Iris pigment epithelial cell (primary cell): Measurements from ENCODE around the gene AK2.

Experiments used
- DNase-seq: peaks from one replicate; pipeline ENCODE4 v3.0.0-alpha.2; 2011; ENCODE audit warnings: low read depth

The AK2 gene

GRCh38 chr1:33022650-33023200 is 14.0 kb downstream of the AK2 start:
- no peak for DNase-seq

GRCh38 chr1:33021567-33022431 is 14.9 kb downstream of the AK2 start:
- no peak for DNase-seq

DNA sequence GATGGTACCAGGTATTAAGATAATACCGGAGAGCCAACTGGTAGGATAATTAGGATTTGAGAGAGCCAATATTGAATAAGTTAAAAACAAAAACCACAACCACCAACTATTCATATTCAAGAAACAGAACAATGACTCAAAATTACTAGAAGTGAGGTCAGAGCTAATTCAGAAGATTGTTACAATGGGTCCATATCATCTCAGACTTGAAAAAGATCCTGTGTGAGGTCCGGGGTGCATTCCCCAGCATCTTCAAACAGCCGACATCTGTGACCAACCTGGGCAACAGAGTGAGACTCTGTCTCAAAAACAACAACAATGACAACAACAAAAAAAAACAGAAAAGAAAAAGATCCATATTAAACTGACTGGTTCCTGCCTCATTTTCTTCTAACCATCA is 18.6 kb downstream of the AK2 start:
- no peak for DNase-seq

DNA sequence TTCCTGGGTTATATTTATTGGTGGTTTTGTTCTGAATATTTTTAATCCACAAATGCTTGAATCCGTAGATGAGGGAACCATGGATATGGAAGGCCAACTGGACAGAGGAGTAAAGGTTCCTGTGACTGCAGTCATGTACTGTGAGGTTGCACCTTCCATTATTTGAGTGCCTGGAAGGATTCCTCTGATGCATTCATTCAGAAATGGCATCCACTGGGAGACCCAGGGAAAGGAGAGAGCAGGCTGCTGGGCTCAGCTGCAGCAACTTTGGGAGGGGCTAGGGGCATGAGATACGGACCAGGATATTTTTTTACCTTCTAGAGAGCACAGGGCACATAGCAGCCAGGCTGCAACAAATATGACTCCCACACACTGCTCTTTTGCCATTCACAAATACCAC is 19.5 kb downstream of the AK2 start:
- no peak for DNase-seq

GRCh38 chr1:33015216-33015615 is 21.5 kb downstream of the AK2 start:
- no peak for DNase-seq

- no peak for DNase-seq
Measured at GRCh38 chr1:33014464-33015163, 22.1 kb downstream of the AK2 start.

DNA sequence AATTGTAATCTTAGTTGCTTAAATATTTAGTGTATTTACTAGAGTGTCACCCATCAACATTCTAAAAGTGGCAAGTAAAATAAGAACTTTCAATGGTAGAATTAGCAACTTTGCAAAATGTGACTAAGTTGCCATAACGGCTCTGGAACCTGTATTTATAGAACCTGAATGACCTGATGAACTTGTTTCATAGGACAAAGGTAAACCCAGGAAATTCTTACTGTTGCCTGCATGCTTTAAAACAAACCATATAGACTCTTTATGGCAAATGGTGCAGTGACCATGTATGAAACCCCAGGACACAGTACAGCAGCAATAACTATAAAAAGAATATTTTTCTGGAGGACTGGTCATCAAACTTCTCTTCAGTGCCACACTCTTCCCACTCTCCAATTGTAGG is 22.9 kb downstream of the AK2 start:
- no peak for DNase-seq

GRCh38 chr1:33012165-33012564 is 24.5 kb downstream of the AK2 start:
- no peak for DNase-seq

DNA sequence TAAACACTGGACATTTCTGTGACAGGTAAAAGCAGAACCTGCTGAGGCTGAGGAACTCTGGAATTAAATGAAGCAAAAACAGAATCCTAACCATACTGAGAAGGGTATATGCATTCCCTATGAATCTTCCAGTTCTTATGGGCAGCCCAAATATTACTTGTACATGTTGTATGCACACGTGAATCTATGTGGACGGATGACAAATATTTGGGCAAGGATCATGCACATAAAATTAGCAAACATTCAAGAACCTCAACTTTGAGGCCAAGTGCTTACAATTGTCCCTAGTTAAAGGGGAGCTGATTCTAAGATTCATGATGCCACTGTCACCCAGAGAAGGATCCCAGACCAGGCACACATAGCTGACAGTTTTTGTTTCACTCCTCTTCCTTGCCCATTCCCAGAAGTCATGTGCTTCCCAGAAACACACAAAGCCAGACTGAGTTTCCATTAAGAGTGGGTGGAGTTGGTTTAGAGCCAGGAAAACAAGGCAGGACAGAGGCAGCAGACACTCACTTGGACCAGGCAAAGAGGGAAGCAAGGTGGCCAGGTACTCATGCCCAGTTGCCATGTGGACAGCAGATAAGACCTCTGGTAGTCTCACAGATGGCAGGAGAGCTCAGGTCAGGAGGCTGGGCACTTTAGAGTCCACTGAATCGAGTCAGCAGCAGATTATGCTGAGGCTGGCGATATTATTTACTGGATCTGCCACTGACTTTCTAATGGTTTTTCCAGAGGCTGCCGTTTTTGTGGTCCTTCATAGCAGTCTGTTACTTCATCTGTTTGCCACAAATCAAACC is 25.6 kb downstream of the AK2 start:
- DNase-seq, result no peak

DNA sequence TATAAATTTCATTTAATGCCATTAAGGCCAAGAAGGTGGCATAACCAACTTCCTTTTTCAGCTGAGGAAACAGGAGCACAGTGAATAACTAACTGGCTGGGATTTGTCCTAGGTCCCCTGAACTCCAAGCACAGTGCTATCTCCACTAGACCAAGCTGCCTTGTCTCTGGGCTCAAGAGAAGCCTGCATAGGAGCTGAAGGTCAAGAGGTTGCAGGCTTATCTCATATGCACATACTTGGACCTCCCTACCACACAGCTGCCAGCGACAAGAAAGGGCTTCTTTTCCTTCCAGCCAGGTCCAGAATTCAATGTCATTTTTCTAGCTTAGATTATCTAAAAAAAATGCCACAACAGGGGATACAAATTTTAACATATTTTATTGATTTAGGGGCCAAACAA is 27.1 kb downstream of the AK2 start:
- no peak for DNase-seq

DNA sequence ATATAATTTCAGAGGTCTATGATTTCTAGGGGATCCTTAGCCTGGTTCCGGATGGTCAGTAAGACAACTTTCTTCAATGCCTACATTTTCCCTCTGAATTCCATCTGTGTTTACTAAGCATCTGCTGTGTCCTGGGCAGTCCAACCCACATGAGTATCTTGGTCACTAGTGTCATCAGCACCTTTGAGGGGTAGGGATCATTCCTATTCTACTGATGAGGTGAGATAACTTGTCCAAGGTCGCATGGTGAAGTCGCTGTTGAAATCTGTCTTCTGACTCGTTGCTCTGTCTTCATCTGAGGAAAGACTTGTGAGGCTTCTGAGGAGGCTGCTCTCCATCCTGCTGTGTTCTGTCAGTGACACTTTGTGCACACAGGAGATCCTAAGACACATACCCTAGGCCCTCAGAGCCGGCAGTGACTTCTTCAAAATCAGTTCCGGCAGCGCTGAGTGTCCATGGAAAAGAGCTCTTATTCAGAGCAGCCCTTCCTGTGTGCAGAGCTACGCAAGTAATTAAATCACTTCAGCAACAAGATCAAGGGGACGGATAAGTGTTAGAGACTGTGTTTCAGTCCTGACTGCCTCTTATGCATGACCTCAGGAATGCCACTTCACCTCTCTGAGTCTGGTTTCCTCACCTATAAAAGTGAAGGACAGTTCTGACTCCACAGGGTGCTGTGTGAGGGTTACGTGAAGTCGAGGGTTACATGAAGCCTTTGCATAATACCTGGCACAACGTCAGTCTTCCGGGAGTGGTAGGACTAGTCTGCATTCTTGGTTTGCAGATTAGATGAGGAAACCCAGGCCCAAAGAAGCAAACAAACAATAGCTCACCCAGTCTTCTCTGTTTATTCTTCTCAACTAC is 28.4 kb downstream of the AK2 start:
- peak; percentile 79 for DNase-seq

GRCh38 chr1:33007190-33008050 is 29.3 kb downstream of the AK2 start:
- peak; percentile 96 for DNase-seq

GRCh38 chr1:33005838-33006421 is 30.8 kb downstream of the AK2 start:
- no peak for DNase-seq

DNA sequence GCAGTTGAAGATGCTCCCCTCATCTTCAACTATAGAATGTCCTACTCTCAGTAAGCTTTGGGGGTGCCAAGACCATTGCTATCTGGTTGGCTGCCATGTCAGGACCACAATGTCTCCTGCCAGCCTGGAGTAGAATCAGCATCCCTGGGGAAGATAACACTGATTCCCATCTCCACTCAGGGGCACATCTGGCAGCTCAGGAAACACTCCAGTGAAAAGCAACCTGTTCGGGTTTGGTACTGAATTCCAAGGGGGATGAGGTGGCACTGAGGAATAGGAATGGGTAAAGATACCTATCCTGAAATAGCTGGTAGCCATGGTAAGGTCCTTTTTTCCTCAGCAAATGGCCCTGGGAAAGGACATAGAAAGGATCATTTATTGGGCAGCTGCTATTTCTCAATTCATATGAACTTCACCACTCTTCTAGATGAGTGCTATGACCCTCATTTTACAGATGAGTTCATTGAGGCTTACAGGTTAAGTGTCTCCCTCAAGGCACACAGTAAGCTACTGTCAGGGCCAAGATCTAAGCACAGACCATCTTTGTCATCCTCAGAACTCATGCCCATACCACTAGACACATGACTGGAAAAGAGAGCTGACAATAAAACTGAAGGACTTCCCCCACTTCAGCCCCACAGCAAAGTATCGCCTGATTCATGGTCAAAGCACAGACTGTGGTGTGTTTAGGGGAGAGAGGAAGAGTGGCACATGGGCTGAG is 31.4 kb downstream of the AK2 start:
- DNase-seq, result peak; percentile 76

DNA sequence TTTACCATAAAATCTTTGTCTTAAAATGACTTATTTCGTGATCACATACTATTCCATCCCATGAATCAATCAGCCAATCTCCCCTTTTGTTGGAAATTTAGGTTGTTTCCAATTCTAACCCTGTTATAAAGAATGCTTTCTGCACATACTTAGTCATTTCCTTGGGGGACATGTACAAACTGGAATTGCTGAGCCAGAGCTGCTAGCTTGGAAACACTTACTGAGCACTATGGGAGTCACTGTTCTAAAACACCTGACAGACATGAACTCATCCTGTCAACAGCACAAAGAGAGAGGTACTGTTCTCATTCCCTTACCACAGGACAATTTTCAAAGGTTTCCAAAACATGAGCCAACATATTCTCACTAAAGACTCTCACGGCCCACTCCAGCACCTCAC is 32.1 kb downstream of the AK2 start:
- peak; percentile 57 for DNase-seq

GRCh38 chr1:33003657-33004056 is 33.0 kb downstream of the AK2 start:
- DNase-seq, result no peak

DNA sequence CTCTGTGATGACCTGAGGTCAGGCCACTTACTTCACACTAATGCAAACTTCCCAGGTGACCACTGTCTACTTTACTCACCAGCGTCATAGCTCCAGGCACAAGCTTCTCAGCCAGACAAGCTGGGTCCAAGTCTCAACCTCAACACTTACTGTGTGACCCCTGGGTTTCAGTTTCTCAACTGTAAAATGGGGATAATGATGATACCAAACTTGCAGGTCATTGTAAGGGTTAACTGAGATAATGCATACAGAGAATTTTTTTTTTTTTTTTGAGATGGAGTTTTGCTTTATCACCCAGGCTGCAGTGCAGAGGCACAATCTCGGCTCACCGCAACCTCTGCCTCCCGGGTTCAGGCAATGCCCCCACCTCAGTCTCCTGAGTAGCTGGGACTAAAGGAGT is 34.7 kb downstream of the AK2 start:
- DNase-seq, result no peak

DNA sequence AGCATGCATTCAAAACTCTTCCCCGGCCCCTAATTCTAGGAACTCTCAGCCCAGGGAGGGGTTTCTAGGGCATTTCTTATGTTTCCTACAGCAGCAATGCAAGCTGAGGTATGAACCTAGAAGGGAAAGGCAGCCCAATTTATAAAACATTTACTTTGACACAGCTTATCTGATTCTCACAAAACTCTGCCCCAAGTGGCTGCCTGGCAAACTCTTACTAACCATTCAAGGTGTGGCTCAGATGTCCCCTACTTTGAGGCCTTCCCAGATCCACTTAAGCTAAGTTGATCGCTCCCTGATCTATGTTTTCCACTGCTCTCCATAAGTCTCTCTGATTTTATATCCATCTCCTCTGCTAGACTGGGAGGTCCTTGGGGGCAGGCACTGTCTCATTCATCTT is 35.4 kb downstream of the AK2 start:
- DNase-seq, result no peak

- DNase-seq, result no peak
Measured at GRCh38 chr1:33000427-33001026, 36.2 kb downstream of the AK2 start.
